H1 (cell line): Measurements from ENCODE around the gene TGFBRAP1. TPM values are rescaled to one million over a fixed set of nuclear protein-coding genes. Genes with fewer than 3 reads are reported as not detected.

Experiments used
- CTCF ChIA-PET: fragments of 300-600 bp; sonication (Branson Sonifier 250); formaldehyde crosslinking; loops from one replicate; lab custom pipeline; 2021; ENCODE audit not compliant: partially characterized antibody; lab: Charles Lee
- POLR2A ChIA-PET: fragments of 300-600 bp; sonication (Branson Sonifier 250); formaldehyde crosslinking; loops from one replicate; lab custom pipeline; 2021; ENCODE audit warnings: inconsistent platforms; ENCODE audit not compliant: partially characterized antibody; lab: Charles Lee
- DNase-seq, 2 experiments: peaks; one replicate each; pipeline versions ENCODE4 v3.0.0 to v3.0.0-alpha.2; 2010 to 2022; ENCODE audit warnings: low spot score in 2 of 2, low read depth in 1 of 2, mixed read lengths in 1 of 2
- FAIRE-seq: peaks from 2 replicates; lab custom pipeline; 2011; peaks lifted over from hg19 to GRCh38; lab: Jason Lieb, UNC
- H2AFZ ChIP-seq: 2 replicates; pipeline ENCODE4 v1.8.1; 2012; ENCODE audit warnings: low read length, inconsistent platforms
- H2AK5ac ChIP-seq: 2 replicates; pipeline ENCODE4 v1.6.1; 2013; ENCODE audit warnings: low read depth, low read length
- H2BK120ac ChIP-seq: replicated peaks from 2 replicates; pipeline ENCODE3; 2013; ENCODE audit warnings: low read depth, low read length, inconsistent platforms
- H2BK12ac ChIP-seq: 2 replicates; pipeline ENCODE4 v1.6.1; 2013; ENCODE audit warnings: low read depth, low read length
- H2BK15ac ChIP-seq: 2 replicates; pipeline ENCODE4 v1.6.1; 2013; ENCODE audit warnings: low read length
- H2BK20ac ChIP-seq: 2 replicates; pipeline ENCODE4 v1.6.1; 2013; ENCODE audit warnings: low read length
- H2BK5ac ChIP-seq: 2 replicates; pipeline ENCODE4 v1.6.1; 2013; ENCODE audit warnings: low read depth, low read length
- H3K14ac ChIP-seq: 2 replicates; pipeline ENCODE4 v1.6.1; 2013; ENCODE audit warnings: inconsistent platforms; ENCODE audit not compliant: insufficient read length
- H3K18ac ChIP-seq: 2 replicates; pipeline ENCODE4 v1.6.1; 2013; ENCODE audit warnings: low read length; ENCODE audit errors: extremely low read depth
- H3K23ac ChIP-seq: 2 replicates; pipeline ENCODE4 v1.6.1; 2013; ENCODE audit warnings: inconsistent platforms; ENCODE audit not compliant: insufficient read length
- H3K23me2 ChIP-seq: 2 replicates; pipeline ENCODE4 v1.6.1; 2013; ENCODE audit warnings: low read depth, low read length
- H3K27ac ChIP-seq: 2 replicates; pipeline ENCODE4 v1.6.1; 2011; ENCODE audit warnings: low read depth, low read length, inconsistent platforms
- H3K27me3 ChIP-seq, 4 experiments: replicated peaks in 1 of 4; 1 replicate in 1 of 4; 2 replicates in 3 of 4; pipeline versions ENCODE4 v1.6.1 to v1.8.1; 2011 to 2013; ENCODE audit warnings: low read length in 3 of 4, mild to moderate bottlenecking in 3 of 4, inconsistent platforms in 2 of 4, mixed read lengths in 2 of 4, moderate library complexity in 1 of 4; ENCODE audit not compliant: control insufficient read depth in 3 of 4, insufficient read depth in 3 of 4; ENCODE audit errors: extremely low read depth in 1 of 4
- H3K36me3 ChIP-seq, 4 experiments: 2 replicates each; pipeline versions ENCODE4 v1.6.1 to v1.8.1; 2011 to 2013; ENCODE audit warnings: mild to moderate bottlenecking in 4 of 4, low read length in 3 of 4, moderate library complexity in 2 of 4, control low read depth in 1 of 4, inconsistent platforms in 1 of 4; ENCODE audit not compliant: insufficient read depth in 4 of 4, control insufficient read depth in 2 of 4
- H3K4ac ChIP-seq: replicated peaks from 2 replicates; pipeline ENCODE3; 2013; ENCODE audit warnings: low read length, low read depth, mixed read lengths, inconsistent platforms; ENCODE audit not compliant: insufficient read length
- H3K4me1 ChIP-seq, 4 experiments: replicated peaks in 1 of 4; 1 replicate in 1 of 4; 2 replicates in 3 of 4; pipeline versions ENCODE4 v1.6.1 to v1.8.1; 2011 to 2013; ENCODE audit warnings: low read length in 3 of 4, inconsistent platforms in 2 of 4, mixed read lengths in 1 of 4; ENCODE audit not compliant: insufficient read depth in 4 of 4, control insufficient read depth in 3 of 4
- H3K4me2 ChIP-seq, 2 experiments: 2 replicates each; pipeline versions ENCODE4 v1.6.1 to v1.8.1; 2011 to 2013; ENCODE audit warnings: low read depth in 2 of 2, low read length in 2 of 2, control low read depth in 1 of 2, inconsistent platforms in 1 of 2, mild to moderate bottlenecking in 1 of 2; ENCODE audit not compliant: insufficient read depth in 1 of 2
- H3K4me3 ChIP-seq, 4 experiments: fragments of 200-600, 300-600 bp in 1 of 4; sonication (generic), shearing (Covaris generic), sonication (Bioruptor Twin) in 1 of 4; 2 replicates each; pipeline versions ENCODE4 v1.5.1 to v1.8.1; 2011 to 2016; ENCODE audit warnings: low read length in 4 of 4, low read depth in 3 of 4, control low read depth in 2 of 4, inconsistent platforms in 2 of 4, mild to moderate bottlenecking in 2 of 4, mixed read lengths in 1 of 4, moderate library complexity in 1 of 4; ENCODE audit not compliant: insufficient read depth in 2 of 4; ENCODE audit errors: extremely low read depth in 1 of 4
- H3K56ac ChIP-seq: replicated peaks from 2 replicates; pipeline ENCODE3; 2013; ENCODE audit warnings: low read depth, mild to moderate bottlenecking, mixed read lengths, low read length, inconsistent platforms; ENCODE audit not compliant: insufficient read length
- H3K79me1 ChIP-seq: 2 replicates; pipeline ENCODE4 v1.6.1; 2013; ENCODE audit warnings: low read depth, low read length, control low read depth
- H3K79me2 ChIP-seq, 2 experiments: 2 replicates each; pipeline versions ENCODE4 v1.6.1 to v1.8.1; 2012 to 2013; ENCODE audit warnings: low read length in 2 of 2, mild to moderate bottlenecking in 2 of 2, inconsistent platforms in 1 of 2; ENCODE audit not compliant: insufficient read depth in 2 of 2, control insufficient read depth in 1 of 2
- H3K9ac ChIP-seq, 4 experiments: replicated peaks in 1 of 4; 1 replicate in 1 of 4; 2 replicates in 3 of 4; pipeline versions ENCODE4 v1.6.1 to v1.8.1; 2011 to 2013; ENCODE audit warnings: low read depth in 3 of 4, low read length in 3 of 4, control low read depth in 2 of 4, mild to moderate bottlenecking in 2 of 4, moderate library complexity in 2 of 4, inconsistent platforms in 1 of 4; ENCODE audit errors: extremely low read depth in 1 of 4
- H3K9me3 ChIP-seq, 2 experiments: 2 replicates each; pipeline versions ENCODE4 v1.6.1 to v1.8.1; 2012 to 2013; ENCODE audit warnings: mild to moderate bottlenecking in 2 of 2, moderate library complexity in 2 of 2, control low read depth in 1 of 2, inconsistent platforms in 1 of 2, low read depth in 1 of 2, low read length in 1 of 2, mixed read lengths in 1 of 2; ENCODE audit not compliant: insufficient read depth in 2 of 2
- H4K20me1 ChIP-seq, 2 experiments: replicated peaks in 1 of 2; 2 replicates each; pipeline versions ENCODE3 to v1.8.1; 2011 to 2013; ENCODE audit warnings: inconsistent platforms in 2 of 2, low read length in 2 of 2, mild to moderate bottlenecking in 1 of 2; ENCODE audit not compliant: insufficient read depth in 2 of 2, control insufficient read depth in 1 of 2
- H4K5ac ChIP-seq: 2 replicates; pipeline ENCODE4 v1.6.1; 2013; ENCODE audit warnings: low read length, low read depth, mixed read lengths, inconsistent platforms; ENCODE audit not compliant: insufficient read length
- H4K8ac ChIP-seq: 2 replicates; pipeline ENCODE4 v1.8.0; 2013; ENCODE audit warnings: mild to moderate bottlenecking, moderate library complexity, low read length, inconsistent platforms; ENCODE audit not compliant: insufficient read depth; ENCODE audit errors: extremely low read depth
- H4K91ac ChIP-seq: replicated peaks from 2 replicates; pipeline ENCODE3; 2013; ENCODE audit warnings: low read length, mixed read lengths, inconsistent platforms; ENCODE audit not compliant: insufficient read length
- ATF3 ChIP-seq: IDR thresholded peaks from 2 replicates; pipeline ENCODE4 v1.6.1; 2011; ENCODE audit warnings: low read depth, mild to moderate bottlenecking, low read length; ENCODE audit not compliant: insufficient read depth
- CHD2 ChIP-seq: IDR thresholded peaks from 2 replicates; pipeline ENCODE4 v1.6.1; 2012; ENCODE audit warnings: low read length, improper control_type of control experiment
- E2F6 ChIP-seq: IDR thresholded peaks from 2 replicates; pipeline ENCODE4 v1.6.1; 2012; ENCODE audit warnings: inconsistent platforms
- EGR1 ChIP-seq: IDR thresholded peaks from 2 replicates; pipeline ENCODE4 v1.6.1; 2011; ENCODE audit warnings: low read depth, low read length, borderline replicate concordance
- RNF2 ChIP-seq: fragments of 200-900, 300-1000 bp; sonication (generic); IDR thresholded peaks from 2 replicates; pipeline ENCODE4 v1.7.1; 2016; ENCODE audit warnings: borderline replicate concordance, low read depth, mild to moderate bottlenecking, antibody characterized with exemption, low read length; ENCODE audit not compliant: poor library complexity, severe bottlenecking; ENCODE audit errors: missing control alignments
- RXRA ChIP-seq: IDR thresholded peaks from 2 replicates; pipeline ENCODE4 v1.6.1; 2011; ENCODE audit warnings: low read depth, mild to moderate bottlenecking, low read length, moderate library complexity; ENCODE audit not compliant: insufficient read depth
- SIN3A ChIP-seq, 2 experiments: IDR thresholded peaks in 1 of 2; conservative IDR thresholded peaks in 1 of 2; 2 replicates each; pipeline ENCODE4 v1.6.1; 2011 to 2012; ENCODE audit warnings: low read length in 2 of 2, improper control_type of control experiment in 1 of 2, low read depth in 1 of 2, mild to moderate bottlenecking in 1 of 2
- SIX5 ChIP-seq: IDR thresholded peaks from 2 replicates; pipeline ENCODE4 v1.6.1; 2011; ENCODE audit warnings: mild to moderate bottlenecking, low read depth, low read length
- SP2 ChIP-seq: IDR thresholded peaks from 2 replicates; pipeline ENCODE4 v1.6.1; 2012; ENCODE audit warnings: mild to moderate bottlenecking, low read length, inconsistent platforms
- TEAD4 ChIP-seq: IDR thresholded peaks from 2 replicates; pipeline ENCODE4 v1.6.1; 2012; ENCODE audit warnings: low read depth, low read length, inconsistent platforms, mixed read lengths
- YY1 ChIP-seq: IDR thresholded peaks from 2 replicates; pipeline ENCODE4 v1.6.1; 2011; ENCODE audit warnings: low read depth, mild to moderate bottlenecking, low read length
- WGBS, 2 experiments: shearing (Covaris generic) in 1 of 2; methylation state at CpG; one replicate each; pipeline versions ENCODE4 v1.1.6 to v1.1.7; 2013 to 2015; ENCODE audit warnings: low lambda C conversion rate in 2 of 2, mixed read lengths in 2 of 2, inconsistent platforms in 1 of 2, low coverage in 1 of 2, missing lambda C conversion rate in 1 of 2; ENCODE audit not compliant: insufficient replicate concordance in 2 of 2, insufficient coverage in 1 of 2, insufficient read length in 1 of 2; ENCODE audit errors: extremely low coverage in 1 of 2, missing lambda C conversion rate in 1 of 2; 5-methylcytosine and 5-hydroxymethylcytosine counted together
- polyA plus RNA-seq, 7 experiments: library from polyadenylated mRNA; depleted of rRNA in 3 of 7; stranded (reverse) in 5 of 7; unstranded in 2 of 7; fragments of >200 nt in 5 of 7; fragments of 200-250 nt in 2 of 7; gene quantifications; 1 replicate in 5 of 7; 2 replicates in 1 of 7; 4 replicates in 1 of 7; pipeline versions ENCODE4 v1.2.1 to v1.2.3, GENCODE V29; 2011 to 2013; ENCODE audit warnings: missing spikeins in 2 of 7, mixed read lengths in 2 of 7
- total RNA-seq: library from RNA; stranded (reverse); fragmentation: NEBNext Ultra II Directional; extraction: Animal tissue kit (Norgen Biotek cat#: 25700); gene quantifications from 2 replicates; pipeline ENCODE4 v1.2.1, GENCODE V29; 2021

The TGFBRAP1 gene
- total and polyA plus RNA-seq, 2 of the 8 experiments (the other 6 are each of a cell fraction or from before 2014, with no cell fraction given), result 11.2 to 20.2 TPM

GRCh38 chr2:105320651-105321215 is 8.8 kb downstream of the TGFBRAP1 start:
- Histone ChIP-seq H4K5ac (no peak overlapping the region), H4K91ac (no peak overlapping the region), H2BK5ac (no peak overlapping the region), H3K79me2 (peaks cover 6 to 75% of the 10 kb centered on the region in 2 experiments; a peak in 3 of 4 replicates), H3K4me3 (no peak overlapping the region), H3K56ac (no peak overlapping the region), H3K27me3 (no peaks in the 10 kb centered on the region), H2BK15ac (no peak overlapping the region), H3K4me1 (peaks cover 0 to 10% (median 5%) of the 10 kb centered on the region in 4 experiments; a peak in 3 of 7 replicates), H3K79me1 (peaks cover 19% of the 10 kb centered on the region), H3K14ac (no peak overlapping the region), H3K23ac (no peak overlapping the region), H3K27ac (no peak overlapping the region), H2AK5ac (no peak overlapping the region), H3K4me2 (no peak overlapping the region), H2BK20ac (no peak overlapping the region), H2AFZ (no peak overlapping the region), H3K18ac (no peak overlapping the region), H4K20me1 (peaks cover 0 to 7% of the 10 kb centered on the region in 2 experiments), H3K9ac (no peak overlapping the region), H3K36me3 (no peaks in the 10 kb centered on the region), H2BK12ac (no peak overlapping the region), H3K9me3 (no peaks in the 10 kb centered on the region), H4K8ac (no peak overlapping the region), H3K23me2 (no peaks in the 10 kb centered on the region), H3K4ac (no peak overlapping the region), H2BK120ac (no peak overlapping the region)
- TF ChIP-seq SIX5, result no peak
- TF ChIP-seq SP2, result no peak
- no peak for TF ChIP-seq TEAD4
- no peak for TF ChIP-seq CHD2
- no peak for TF ChIP-seq RNF2
- TF ChIP-seq SIN3A (conservative IDR thresholded peaks at IDR 0.05 in 1 of 2, IDR thresholded peaks at IDR 0.05 in 1 of 2; ENCODE audit: low read depth in 1 of 2, low read length in 2 of 2), result no peak
- no peak for TF ChIP-seq E2F6
- TF ChIP-seq YY1, result no peak
- no peak for TF ChIP-seq EGR1
- no peak for TF ChIP-seq RXRA
- no peak for TF ChIP-seq ATF3
- ChIA-PET CTCF (no interaction called here), POLR2A (interaction anchor here (0.8 to 1.6 kb wide), 3 partner anchors 9 to 16 kb away, joined by 3 to 9 read pairs (median 3); partner anchors contain the start of genes C2orf49 and TGFBRAP1)
- FAIRE-seq, result no peak
- 77% methylated on average over 7 of the region's 7 CpGs; no CpG with 5 or more reads in 1 of the 2 experiments for WGBS, 2 experiments
- DNase-seq, result no peak
